ENCODE results near the gene PPP2R1A. TPM values are rescaled to one million over a fixed set of nuclear protein-coding genes. Genes with fewer than 3 reads are reported as not detected.

PPP2R1A gene
- total RNA-seq, 2 donors from 2014 or later = 50.8 to 119 TPM

DNA sequence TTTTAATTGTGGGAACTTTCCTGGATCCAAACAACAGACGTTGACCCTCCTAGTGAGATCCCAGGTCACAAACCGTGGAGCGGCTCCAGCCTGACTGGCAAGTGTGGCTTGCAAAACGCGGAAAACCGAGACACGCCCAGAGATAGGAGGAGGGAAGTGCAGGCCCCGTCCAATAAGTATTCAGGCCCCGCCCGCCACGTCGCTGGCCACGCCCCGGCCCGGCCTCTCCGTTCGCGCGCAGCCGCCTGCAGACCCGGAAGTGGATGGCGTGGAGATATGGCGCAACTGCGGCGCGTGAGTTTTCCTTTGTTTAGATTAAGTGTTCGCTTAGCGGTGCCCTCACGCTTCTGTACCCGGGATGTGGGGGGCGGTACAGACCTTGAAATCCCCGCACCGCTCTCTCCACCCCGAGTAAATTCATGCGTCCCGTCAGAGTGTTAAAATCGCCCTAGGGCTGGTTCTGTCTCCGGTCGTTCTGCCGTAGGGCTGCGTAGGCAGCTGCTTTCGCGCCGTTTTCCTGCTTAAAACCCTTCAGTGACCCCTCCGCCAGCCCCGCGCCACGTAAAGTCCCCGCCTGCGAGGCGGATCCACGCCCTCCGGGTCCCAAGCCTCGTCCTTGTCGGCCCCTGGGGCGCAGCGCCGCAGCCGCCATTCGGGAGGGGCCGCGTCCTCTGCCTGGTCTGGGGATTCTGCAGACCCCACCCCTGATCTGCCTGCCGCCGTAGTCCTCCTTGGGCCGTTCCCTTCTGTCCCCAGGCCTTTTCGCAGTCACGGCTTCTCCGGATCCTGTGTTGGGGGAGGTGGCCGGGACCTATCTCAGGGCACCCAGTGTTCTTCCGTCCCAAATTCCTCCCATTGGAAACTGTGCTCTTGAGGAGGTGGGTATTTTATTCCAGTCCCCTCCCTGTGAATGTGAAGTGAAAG is 79.7 kb downstream of the PPP2R1A start, which contains the start of gene ZNF766:
ZNF766 (plus strand) TSS at position 250 of the 924 bp plus-strand sequence; CDS start at position 277, 27 bp downstream.
- ATAC-seq (peak; percentile 100), DNase-seq (peak; percentile 97 to 98 (median 98))
- Histone ChIP-seq H3K36me3 (replicated peaks in 1 of 2; ENCODE audit: insufficient read depth in 1 of 2, low read depth in 2 of 2) (no peaks in the 10 kb centered on the region), H3K27ac (peak within 1 kb of the TSS; percentile 83 to 97 (median 92)), H3K27me3 (no peaks in the 10 kb centered on the region), H3K9me3 (no peaks in the 10 kb centered on the region), H3K4me1 (peaks cover 18% of the 10 kb centered on the region), H3K4me3 (peak within 1 kb of the TSS; percentile 76 to 81)
- WGBS, 2 donors = 0 to 1% methylated on average over 43 to 69 of the region's 70 CpGs
- TF ChIP-seq, protein P1, sequence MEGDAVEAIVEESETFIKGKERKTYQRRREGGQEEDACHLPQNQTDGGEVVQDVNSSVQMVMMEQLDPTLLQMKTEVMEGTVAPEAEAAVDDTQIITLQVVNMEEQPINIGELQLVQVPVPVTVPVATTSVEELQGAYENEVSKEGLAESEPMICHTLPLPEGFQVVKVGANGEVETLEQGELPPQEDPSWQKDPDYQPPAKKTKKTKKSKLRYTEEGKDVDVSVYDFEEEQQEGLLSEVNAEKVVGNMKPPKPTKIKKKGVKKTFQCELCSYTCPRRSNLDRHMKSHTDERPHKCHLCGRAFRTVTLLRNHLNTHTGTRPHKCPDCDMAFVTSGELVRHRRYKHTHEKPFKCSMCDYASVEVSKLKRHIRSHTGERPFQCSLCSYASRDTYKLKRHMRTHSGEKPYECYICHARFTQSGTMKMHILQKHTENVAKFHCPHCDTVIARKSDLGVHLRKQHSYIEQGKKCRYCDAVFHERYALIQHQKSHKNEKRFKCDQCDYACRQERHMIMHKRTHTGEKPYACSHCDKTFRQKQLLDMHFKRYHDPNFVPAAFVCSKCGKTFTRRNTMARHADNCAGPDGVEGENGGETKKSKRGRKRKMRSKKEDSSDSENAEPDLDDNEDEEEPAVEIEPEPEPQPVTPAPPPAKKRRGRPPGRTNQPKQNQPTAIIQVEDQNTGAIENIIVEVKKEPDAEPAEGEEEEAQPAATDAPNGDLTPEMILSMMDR (IDR thresholded peaks at IDR 0.05) = peak in 1 of 7 experiments; percentile 25
- peak; percentile 67 to 86 (median 82) for TF ChIP-seq POLR2A (IDR thresholded peaks at IDR 0.05)
- intact Hi-C loops (cut with DNase I) = no loop called here

DNA sequence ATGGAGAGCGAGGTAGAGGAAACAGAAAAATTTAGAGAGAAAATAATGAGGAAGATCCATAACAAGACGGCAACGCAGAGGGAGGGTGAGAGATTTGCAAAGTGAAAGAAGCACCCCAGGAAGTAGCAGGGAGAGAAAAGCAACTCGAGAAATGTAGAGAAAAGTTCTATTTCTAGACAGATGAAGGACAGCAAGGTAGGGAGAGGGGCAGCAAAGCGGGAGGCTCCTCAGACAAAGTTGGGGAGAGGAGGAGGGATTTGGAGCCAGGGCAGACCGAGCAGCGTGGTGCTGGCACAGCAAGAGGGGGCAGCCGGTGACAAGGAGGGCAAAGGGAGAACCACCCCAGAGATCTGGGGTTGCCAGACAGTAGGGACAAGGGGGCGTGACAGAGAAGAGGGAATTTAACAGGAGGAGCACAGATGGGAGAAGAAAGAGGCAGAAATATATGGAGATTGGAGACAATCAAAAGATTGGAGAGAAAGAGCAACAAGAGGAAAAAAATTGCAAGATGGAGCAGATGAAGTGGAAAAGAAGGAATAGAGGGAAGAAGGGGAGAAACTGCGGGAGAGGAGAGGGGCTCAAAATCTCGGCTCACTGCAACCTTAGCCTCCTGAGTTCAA is 80.5 kb downstream of the PPP2R1A start:
- no peaks in the 10 kb centered on the region for H3K27me3 ChIP-seq
- DNase-seq (peak in 2 of 4 donors; percentile 3 to 12), ATAC-seq (no peak)
- no peaks in the 10 kb centered on the region for H3K9me3 ChIP-seq
- 6 to 11% methylated on average over 11 of the region's 11 CpGs for WGBS, 2 donors
- peaks cover 18% of the 10 kb centered on the region for H3K4me1 ChIP-seq
- TF ChIP-seq, protein P1 (IDR thresholded peaks at IDR 0.05) = no peak
- no peak for TF ChIP-seq POLR2A (IDR thresholded peaks at IDR 0.05)
- peak overlapping the region; percentile 83 to 97 (median 92) for H3K27ac ChIP-seq
- intact Hi-C loops (cut with DNase I) = no loop called here
- H3K36me3 ChIP-seq (replicated peaks in 1 of 2; ENCODE audit: insufficient read depth in 1 of 2, low read depth in 2 of 2) = no peaks in the 10 kb centered on the region
- peak overlapping the region; percentile 76 to 81 for H3K4me3 ChIP-seq

DNA sequence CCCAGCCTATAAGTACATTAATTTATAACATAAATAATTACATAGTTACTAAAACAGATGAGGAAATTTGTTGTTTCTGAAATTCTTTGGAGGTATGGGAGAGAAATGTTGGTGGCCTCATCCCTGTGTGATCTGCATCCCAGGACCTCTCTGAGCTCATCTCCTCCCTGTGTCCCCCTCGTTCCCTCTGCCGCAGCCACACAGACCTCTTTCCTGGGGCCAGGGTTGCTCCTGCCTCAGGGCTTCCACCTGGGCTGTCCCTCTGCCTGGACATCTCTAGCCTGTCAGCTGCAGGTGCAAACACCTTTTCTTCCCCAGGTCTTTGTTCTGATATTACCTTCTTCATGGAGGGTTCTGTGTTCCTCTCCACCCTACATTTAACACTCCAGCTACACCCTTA is 83.4 kb downstream of the PPP2R1A start:
- no peak for DNase-seq
- H3K9me3 ChIP-seq = no peaks in the 10 kb centered on the region
- H3K4me3 ChIP-seq = no peak overlapping the region
- H3K27ac ChIP-seq = no peak overlapping the region
- intact Hi-C loops (cut with DNase I) = no loop called here
- H3K36me3 ChIP-seq (replicated peaks in 1 of 2; ENCODE audit: insufficient read depth in 1 of 2, low read depth in 2 of 2) = no peaks in the 10 kb centered on the region
- ATAC-seq = no peak
- peaks cover 18% of the 10 kb centered on the region for H3K4me1 ChIP-seq
- 93 to 100% methylated on average over 2 of the region's 2 CpGs for WGBS, 2 donors
- H3K27me3 ChIP-seq = no peaks in the 10 kb centered on the region
- TF ChIP-seq POLR2A (IDR thresholded peaks at IDR 0.05) = no peak
- TF ChIP-seq, protein P1 (IDR thresholded peaks at IDR 0.05) = no peak

DNA sequence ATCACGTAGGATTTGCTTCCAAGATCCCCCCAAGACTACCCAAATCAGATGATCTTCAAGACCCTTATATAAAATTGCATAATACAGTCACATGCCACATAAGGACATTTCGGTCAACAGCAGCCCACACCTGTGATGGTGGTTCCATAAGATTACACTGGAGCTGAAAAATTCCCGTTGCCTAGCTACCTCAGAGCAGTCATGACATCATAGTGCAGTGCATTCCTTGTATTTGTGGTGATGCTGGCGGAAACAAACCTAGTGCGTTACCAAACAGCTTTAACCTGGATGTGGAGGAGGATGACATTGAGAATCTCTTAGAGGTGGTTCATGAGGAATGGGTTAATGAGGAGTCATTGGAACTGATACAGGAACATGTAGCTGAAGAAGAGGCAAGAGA is 84.3 kb downstream of the PPP2R1A start:
- Histone ChIP-seq H3K9me3 (no peaks in the 10 kb centered on the region), H3K4me3 (no peak overlapping the region), H3K36me3 (replicated peaks in 1 of 2; ENCODE audit: insufficient read depth in 1 of 2, low read depth in 2 of 2) (no peaks in the 10 kb centered on the region), H3K27ac (no peak overlapping the region), H3K27me3 (no peaks in the 10 kb centered on the region), H3K4me1 (peaks cover 14% of the 10 kb centered on the region)
- no peak for ATAC-seq
- no peak for DNase-seq
- 79 to 91% methylated on average over 5 of the region's 5 CpGs for WGBS, 2 donors
- TF ChIP-seq, protein P1 (IDR thresholded peaks at IDR 0.05) = no peak
- TF ChIP-seq POLR2A (IDR thresholded peaks at IDR 0.05) = no peak
- intact Hi-C loops (cut with DNase I) = no loop called here

All from body of pancreas (tissue), 4 donors.